ENCODE data around the gene GRK6. TPM values are rescaled to one million over a fixed set of nuclear protein-coding genes. Genes with fewer than 3 reads are reported as not detected.

GRK6 gene
- total and polyA plus RNA-seq, 2 experiments from 2014 or later = 13.0 to 56.8 TPM

- Histone ChIP-seq H3K36me3 (ENCODE audit: insufficient read depth) (peaks cover 52% of the 10 kb centered on the region), H4K20me1 (replicated peaks; ENCODE audit: insufficient read depth) (peaks cover 40% of the 10 kb centered on the region), H3K4me2 (no peak overlapping the region), H3K4me1 (ENCODE audit: insufficient read depth) (peaks cover 11% of the 10 kb centered on the region; the same call in 1 of the 2 replicates), H2AFZ (no peak overlapping the region), H3K27ac (ENCODE audit: low read depth) (no peak overlapping the region), H3K27me3 (ENCODE audit: insufficient read depth) (no peaks in the 10 kb centered on the region), H3K79me2 (replicated peaks; ENCODE audit: insufficient read depth) (peaks cover 37% of the 10 kb centered on the region), H3K4me3 (no peak overlapping the region), H3K9me2 (ENCODE audit: insufficient read depth) (no peaks in the 10 kb centered on the region), H3F3A (replicated peaks; ENCODE audit: low read depth) (peaks cover 40% of the 10 kb centered on the region)
- DNase-seq (ENCODE audit: low spot score) (no peak), ATAC-seq (no peak)
- peaks cover 15% of the 10 kb centered on the region; the same call in 2 of the 3 replicates for H3K4me1 Mint-ChIP-seq
- H3K4me3 Mint-ChIP-seq = no peak overlapping the region
- peaks cover 88% of the 10 kb centered on the region for H3K36me3 Mint-ChIP-seq (ENCODE audit: low read depth)
- no peak overlapping the region for H3K27ac Mint-ChIP-seq
- H3K27me3 Mint-ChIP-seq (ENCODE audit: insufficient read depth, low read depth, poor library complexity) = peaks cover 34% of the 10 kb centered on the region
- peaks cover 12% of the 10 kb centered on the region for H3K9me3 Mint-ChIP-seq
- TF ChIP-seq CREB1 (CRISPR knock-in tag; IDR thresholded peaks at IDR 0.05; ENCODE audit: low read depth) = no peak
- TF ChIP-seq POLR2AphosphoS5 (IDR thresholded peaks at IDR 0.05; ENCODE audit: low read depth) = no peak
- TF ChIP-seq ZNF114 (CRISPR knock-in tag; IDR thresholded peaks at IDR 0.05) = no peak
- no peak for TF ChIP-seq ETS1 (IDR thresholded peaks at IDR 0.05)
- TF ChIP-seq STAT1 (IDR thresholded peaks at IDR 0.05; ENCODE audit: unreplicated experiment) = no peak
- TF ChIP-seq EZH2phosphoT487 (IDR thresholded peaks at IDR 0.05; ENCODE audit: unreplicated experiment) = no peak
- no peak for TF ChIP-seq CTCF (conservative IDR thresholded peaks at IDR 0.05; ENCODE audit: low read depth in 2 of 2)
- TF ChIP-seq NANOG (IDR thresholded peaks at IDR 0.05; ENCODE audit: borderline replicate concordance) = no peak
- no peak for TF ChIP-seq JUNB (IDR thresholded peaks at IDR 0.05; ENCODE audit: unreplicated experiment)
- TF ChIP-seq ZNF462 (CRISPR knock-in tag; IDR thresholded peaks at IDR 0.05) = no peak
- no peak for TF ChIP-seq REST (IDR thresholded peaks at IDR 0.05; ENCODE audit: unreplicated experiment)
- TF ChIP-seq EZH2 (IDR thresholded peaks at IDR 0.05; ENCODE audit: low read depth, unreplicated experiment) = no peak
- no peak for TF ChIP-seq ZNF331 (CRISPR knock-in tag; IDR thresholded peaks at IDR 0.05; ENCODE audit: low read depth)
Observed at GRCh38 chr5:177465044-177465443, 38.6 kb downstream of the GRK6 start.

All from GM23338 (cell line).